Astrocyte of the cerebellum (primary cell): ENCODE data around the gene NUB1.

ENCODE experiments used
- DNase-seq: peaks from one replicate; pipeline ENCODE4 v3.0.0-alpha.2; 2011; ENCODE audit warnings: low read depth
- H3K4me3 ChIP-seq: 2 replicates; pipeline ENCODE4 v1.5.1; 2011; ENCODE audit warnings: mild to moderate bottlenecking, low read depth, low read length, moderate library complexity
- in situ Hi-C: cut with HindIII; loops from 2 replicates; pipeline ENCODE4 v1.10.0; 2017; ENCODE audit warnings: low sequenced_read_pairs
- TF ChIP-seq, protein P1 (sequence below): IDR thresholded peaks from 2 replicates; pipeline ENCODE4 v1.5.1; 2012; ENCODE audit warnings: low read length, low read depth, moderate library complexity, mild to moderate bottlenecking; ENCODE audit errors: missing control alignments

The NUB1 gene

DNA sequence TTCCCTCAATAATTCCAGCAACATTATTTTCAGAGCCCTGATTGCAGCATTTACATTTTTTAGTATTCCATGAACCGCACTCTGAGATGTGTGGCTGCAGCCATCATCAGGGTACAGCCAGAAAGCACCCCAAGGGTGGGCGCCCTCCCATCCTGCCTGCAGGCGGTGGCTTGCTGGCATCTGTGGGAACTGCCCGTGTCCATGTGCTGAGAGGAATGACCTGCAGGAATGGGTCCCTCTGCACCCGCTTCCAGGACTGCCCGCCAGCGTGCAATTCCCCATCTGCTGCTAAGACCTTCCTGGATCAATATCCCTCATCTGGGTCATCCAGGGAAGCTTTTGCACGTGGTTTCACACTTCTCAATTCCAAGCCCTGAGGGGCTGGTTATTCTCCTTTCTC is 32.8 kb upstream of the NUB1 start:
- no peak overlapping the region for H3K4me3 ChIP-seq
- TF ChIP-seq, protein P1, sequence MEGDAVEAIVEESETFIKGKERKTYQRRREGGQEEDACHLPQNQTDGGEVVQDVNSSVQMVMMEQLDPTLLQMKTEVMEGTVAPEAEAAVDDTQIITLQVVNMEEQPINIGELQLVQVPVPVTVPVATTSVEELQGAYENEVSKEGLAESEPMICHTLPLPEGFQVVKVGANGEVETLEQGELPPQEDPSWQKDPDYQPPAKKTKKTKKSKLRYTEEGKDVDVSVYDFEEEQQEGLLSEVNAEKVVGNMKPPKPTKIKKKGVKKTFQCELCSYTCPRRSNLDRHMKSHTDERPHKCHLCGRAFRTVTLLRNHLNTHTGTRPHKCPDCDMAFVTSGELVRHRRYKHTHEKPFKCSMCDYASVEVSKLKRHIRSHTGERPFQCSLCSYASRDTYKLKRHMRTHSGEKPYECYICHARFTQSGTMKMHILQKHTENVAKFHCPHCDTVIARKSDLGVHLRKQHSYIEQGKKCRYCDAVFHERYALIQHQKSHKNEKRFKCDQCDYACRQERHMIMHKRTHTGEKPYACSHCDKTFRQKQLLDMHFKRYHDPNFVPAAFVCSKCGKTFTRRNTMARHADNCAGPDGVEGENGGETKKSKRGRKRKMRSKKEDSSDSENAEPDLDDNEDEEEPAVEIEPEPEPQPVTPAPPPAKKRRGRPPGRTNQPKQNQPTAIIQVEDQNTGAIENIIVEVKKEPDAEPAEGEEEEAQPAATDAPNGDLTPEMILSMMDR, result no peak
- in situ Hi-C loops, result loop anchor here (10.0 kb wide), 1 partner anchor 144 kb away; the partner anchor contains the start of gene GBX1
- no peak for DNase-seq

DNA sequence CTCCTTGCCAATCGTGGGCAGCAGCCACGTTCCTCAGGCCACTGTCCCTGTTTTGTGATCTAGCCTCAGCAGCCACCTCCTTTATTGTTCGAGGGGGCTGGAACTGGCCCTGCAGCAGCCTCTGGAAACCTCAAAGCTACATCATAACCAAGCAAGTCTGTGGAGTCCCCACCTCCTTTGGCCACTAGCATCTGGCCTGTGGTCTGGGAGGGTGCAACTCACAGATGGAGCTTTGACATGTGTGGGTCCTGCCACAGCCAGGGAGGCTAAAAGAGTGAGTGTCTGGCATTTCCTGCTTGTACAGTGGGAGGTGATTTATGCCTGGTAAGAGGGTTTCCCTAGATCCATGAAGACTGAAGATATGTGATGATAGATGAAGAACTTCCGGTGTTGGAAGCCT is 32.3 kb upstream of the NUB1 start:
- in situ Hi-C loops, result loop anchor here (10.0 kb wide), 1 partner anchor 145 kb away; the partner anchor contains the start of gene GBX1
- no peak overlapping the region for H3K4me3 ChIP-seq
- TF ChIP-seq, protein P1, result no peak
- peak; percentile 20 for DNase-seq

DNA sequence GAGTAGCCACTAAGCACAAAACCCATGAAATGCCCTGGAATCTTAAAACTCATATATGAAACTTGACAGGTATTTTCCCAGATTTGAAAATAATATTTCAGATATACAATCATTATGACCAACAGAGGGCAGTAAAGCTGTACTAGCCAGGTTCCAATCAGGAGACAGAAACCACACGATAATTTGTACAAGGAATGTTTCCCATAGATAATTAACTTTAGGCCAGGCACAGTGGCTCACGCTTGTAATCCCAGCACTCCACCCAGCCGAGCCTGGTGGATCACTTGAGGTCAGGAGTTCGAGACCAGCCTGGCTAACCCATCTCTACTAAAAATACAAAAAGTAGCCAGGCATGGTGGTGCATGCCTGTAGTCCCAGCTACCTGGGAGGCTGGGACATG is 31.0 kb upstream of the NUB1 start:
- TF ChIP-seq, protein P1, result peak; percentile 41
- in situ Hi-C loops, result loop anchor here (5.0 kb wide), 2 partner anchors 52 to 73 kb away; no protein-coding TSS in a partner anchor
- DNase-seq, result no peak
- H3K4me3 ChIP-seq, result no peak overlapping the region

DNA sequence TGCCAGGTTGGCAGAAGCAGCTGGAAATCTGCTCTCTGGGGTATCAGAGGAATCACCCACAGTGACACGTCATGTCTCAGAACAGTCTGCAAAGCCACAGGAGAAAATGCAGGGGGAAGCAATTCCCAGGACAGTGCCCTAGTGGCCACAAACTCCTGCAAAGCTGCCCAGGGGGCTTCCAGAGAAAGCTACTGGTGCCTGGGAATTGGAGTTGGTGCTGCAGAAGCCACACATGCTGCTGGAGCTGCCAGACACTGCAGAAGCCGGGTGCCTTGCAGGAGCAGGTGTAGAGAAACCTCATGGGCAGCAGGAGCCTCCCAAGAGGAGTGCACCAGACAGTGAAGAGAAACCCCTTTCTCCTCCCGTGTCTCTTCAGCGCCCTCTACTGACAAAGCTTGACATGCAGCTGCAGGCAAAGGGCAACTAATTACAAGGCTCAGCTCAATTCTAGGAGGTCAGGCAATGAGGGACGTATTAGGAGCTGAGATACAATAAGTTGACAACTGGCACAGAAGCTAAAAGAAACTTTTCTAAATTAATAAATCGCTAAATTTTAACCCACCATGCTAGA is 30.2 kb upstream of the NUB1 start:
- TF ChIP-seq, protein P1, result peak; percentile 4
- no peak overlapping the region for H3K4me3 ChIP-seq
- no peak for DNase-seq
- in situ Hi-C loops, result loop anchor here (5.0 kb wide), 2 partner anchors 51 to 74 kb away; no protein-coding TSS in a partner anchor

DNA sequence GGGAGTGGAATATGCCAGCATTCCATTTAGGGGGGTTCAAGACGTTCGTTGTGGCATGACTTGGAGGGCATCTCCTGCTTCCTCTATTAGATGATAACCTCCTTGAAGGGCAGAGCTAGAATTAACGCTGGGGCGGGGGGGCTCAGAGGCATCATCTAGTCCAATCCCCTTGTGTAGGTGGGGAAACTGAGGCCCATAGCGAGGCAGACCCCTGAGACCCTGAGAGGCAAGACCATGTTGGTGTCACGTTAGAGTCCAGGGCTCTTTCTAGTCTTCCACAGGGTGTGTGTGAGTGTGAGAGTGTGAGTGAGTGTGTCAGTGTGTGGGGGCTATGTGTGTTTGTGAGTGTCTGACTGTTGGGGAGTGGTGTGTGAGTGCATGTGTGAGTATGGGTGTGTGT is 29.3 kb upstream of the NUB1 start:
- H3K4me3 ChIP-seq, result no peak overlapping the region
- TF ChIP-seq, protein P1, result no peak
- in situ Hi-C loops, result loop anchor here (5.0 kb wide), 2 partner anchors 50 to 75 kb away; no protein-coding TSS in a partner anchor
- no peak for DNase-seq

DNA sequence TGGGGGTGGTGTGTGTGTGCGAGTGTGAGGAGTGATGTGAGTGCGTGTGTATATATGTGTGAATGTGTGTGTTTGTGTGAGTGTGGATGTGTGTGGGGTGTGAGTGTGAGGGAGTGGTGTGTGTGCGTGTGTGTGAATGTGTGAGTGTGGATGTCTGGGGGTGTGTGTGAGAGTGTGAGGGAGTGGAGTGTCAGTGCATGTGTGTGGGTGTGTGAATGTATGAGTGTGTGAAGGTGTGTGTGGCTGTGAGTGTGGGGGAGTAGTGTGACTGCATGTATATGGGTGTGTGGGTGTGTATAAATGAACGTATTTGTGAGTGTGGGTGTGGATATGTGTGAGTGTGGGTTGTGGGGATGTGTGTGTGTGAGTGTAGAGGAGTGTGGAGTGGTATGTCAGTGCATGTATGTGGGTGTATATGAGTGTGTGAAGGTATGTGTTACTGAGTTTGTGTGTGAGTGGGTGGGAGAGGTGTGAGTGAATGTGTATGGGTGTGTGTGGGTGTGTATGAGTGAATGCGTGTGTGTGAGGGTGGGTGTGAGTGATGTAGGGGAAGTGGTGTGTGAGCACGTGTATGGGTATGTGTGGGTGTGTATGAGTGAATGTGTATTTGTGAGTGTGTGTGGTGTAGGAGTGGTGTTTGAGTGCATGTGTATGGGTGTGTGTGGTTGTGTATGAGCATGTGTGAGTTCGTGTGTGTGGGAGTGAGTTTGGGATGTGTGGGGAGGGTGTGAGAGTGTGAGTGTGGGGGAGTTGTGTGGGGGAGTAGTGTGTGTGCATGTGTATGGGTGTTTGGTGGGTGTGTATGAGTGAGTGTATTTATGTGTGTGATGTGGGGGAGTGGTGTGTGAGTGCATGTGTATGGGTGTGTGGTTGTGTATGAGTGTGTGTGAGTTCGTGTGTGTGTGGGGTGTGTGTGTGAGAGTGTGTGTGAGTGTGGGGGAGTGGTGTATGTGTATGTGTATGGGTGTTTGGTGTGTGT is 28.5 kb upstream of the NUB1 start:
- DNase-seq, result no peak
- TF ChIP-seq, protein P1, result no peak
- in situ Hi-C loops, result loop anchor here (5.0 kb wide), 2 partner anchors 49 to 76 kb away; no protein-coding TSS in a partner anchor
- no peak overlapping the region for H3K4me3 ChIP-seq
